Articular chondrocyte of knee joint (primary cell): Measurements from ENCODE around the gene MCTS1. TPM values are rescaled to one million over a fixed set of nuclear protein-coding genes. Genes with fewer than 3 reads are reported as not detected.

Source experiments
- total RNA-seq: library from RNA; depleted of rRNA; stranded (reverse); fragments of >200 nt; gene quantifications from 2 replicates; pipeline ENCODE4 v1.2.3, GENCODE V29; 2012

The MCTS1 gene
- total RNA-seq: 52.5 and 66.5 TPM in 2 replicates

GRCh38 chrX:120603707-120604360, at the start of gene MCTS1:
Gene MCTS1 (plus strand): TSS chrX:120604101. CDS start chrX:120604237, 136 bp downstream.

GRCh38 chrX:120560842-120561633, 42.9 kb upstream of the MCTS1 start, which contains the start of gene CUL4B:
Gene CUL4B (minus strand): TSS chrX:120560962. CDS start chrX:120560638, 324 bp downstream.

GRCh38 chrX:120629667-120630537, 26.0 kb downstream of the MCTS1 start, which contains the start of gene C1GALT1C1:
Gene C1GALT1C1 (minus strand): TSS chrX:120630054. CDS start chrX:120627166, 2,888 bp downstream.

Other genes with a start within 250 kb of the MCTS1 start
- gene ATP1B4, start 242.0 kb upstream of the MCTS1 start, total RNA-seq: not detected in 2 replicates
- 297 and 301 TPM in 2 replicates for gene LAMP2, start 134.8 kb upstream of the MCTS1 start, total RNA-seq
- gene CUL4B, start 43.1 kb upstream of the MCTS1 start, total RNA-seq: 175 and 197 TPM in 2 replicates
- gene C1GALT1C1, start 26.0 kb downstream of the MCTS1 start, total RNA-seq: 80.9 and 81.8 TPM in 2 replicates